SK-N-SH (cell line): ENCODE data around the gene BAZ1B. TPM values are rescaled to one million over a fixed set of nuclear protein-coding genes. Genes with fewer than 3 reads are reported as not detected.

Experiments used
- CTCF ChIA-PET: fragments of 300-600, 350-600 bp; formaldehyde crosslinking; extraction: SDS; loops from one replicate; lab custom pipeline; 2021; lab: Yijun Ruan, JAX
- POLR2A ChIA-PET: fragments of 350-600 bp; sonication (Branson Sonifier 250); formaldehyde crosslinking; extraction: SDS; loops from one replicate; lab custom pipeline; 2020; ENCODE audit warnings: antibody characterized with exemption, inconsistent platforms; lab: Yijun Ruan, JAX
- DNase-seq: peaks from one replicate; pipeline ENCODE4 v3.0.0; 2012
- H2AFZ ChIP-seq: fragments of 200-600 bp; sonication (generic); 2 replicates; pipeline ENCODE4 v1.8.1; 2016; ENCODE audit warnings: antibody characterized with exemption, mild to moderate bottlenecking, low read depth
- H3F3A ChIP-seq: fragments of 200-600 bp; sonication (generic); replicated peaks from 2 replicates; pipeline ENCODE3; 2016; ENCODE audit warnings: antibody characterized with exemption, mild to moderate bottlenecking; ENCODE audit not compliant: insufficient read depth
- H3K27ac ChIP-seq, 2 experiments: fragments of 200-500 bp in 1 of 2; fragments of 200-600 bp in 1 of 2; sonication (Bioruptor generic) in 1 of 2; sonication (generic), shearing (Covaris generic) in 1 of 2; 2 replicates each; pipeline versions ENCODE4 v1.5.1 to v1.6.1; 2014 to 2016; ENCODE audit warnings: low read depth in 2 of 2, inconsistent platforms in 1 of 2, low read length in 1 of 2, mild to moderate bottlenecking in 1 of 2, mixed read lengths in 1 of 2
- H3K27me3 ChIP-seq: fragments of 200-600 bp; sonication (generic), shearing (Covaris generic); 2 replicates; pipeline ENCODE4 v1.6.1; 2016; ENCODE audit warnings: mixed run types; ENCODE audit not compliant: insufficient read depth
- H3K36me3 ChIP-seq, 2 experiments: fragments of 200-500 bp in 1 of 2; fragments of 200-600 bp in 1 of 2; sonication (Bioruptor generic) in 1 of 2; sonication (generic) in 1 of 2; replicated peaks in 1 of 2; 2 replicates each; pipeline versions ENCODE3 to v1.5.1; 2014 to 2016; ENCODE audit warnings: low read length in 1 of 2, mild to moderate bottlenecking in 1 of 2; ENCODE audit not compliant: insufficient read depth in 2 of 2, control insufficient read depth in 1 of 2
- H3K4me1 ChIP-seq, 2 experiments: fragments of 200-500 bp in 1 of 2; fragments of 200-600 bp in 1 of 2; sonication (Bioruptor generic) in 1 of 2; sonication (generic), shearing (Covaris generic) in 1 of 2; 2 replicates each; pipeline versions ENCODE4 v1.5.1 to v1.6.1; 2014 to 2016; ENCODE audit warnings: low read depth in 1 of 2, low read length in 1 of 2, mixed run types in 1 of 2; ENCODE audit not compliant: insufficient read depth in 2 of 2, control insufficient read depth in 1 of 2
- H3K4me2 ChIP-seq: fragments of 200-600 bp; sonication (generic), shearing (Covaris generic); 2 replicates; pipeline ENCODE4 v1.6.1; 2017; ENCODE audit warnings: mixed run types
- H3K4me3 ChIP-seq, 2 experiments: fragments of 200-500 bp in 1 of 2; fragments of 200-600 bp in 1 of 2; sonication (Bioruptor generic) in 1 of 2; sonication (generic), shearing (Covaris generic) in 1 of 2; 2 replicates each; pipeline versions ENCODE4 v1.5.1 to v1.8.1; 2014 to 2016; ENCODE audit warnings: low read depth in 2 of 2, inconsistent platforms in 1 of 2, low read length in 1 of 2, mild to moderate bottlenecking in 1 of 2, mixed read lengths in 1 of 2, moderate library complexity in 1 of 2
- H3K79me2 ChIP-seq: fragments of 200-600 bp; sonication (generic); 2 replicates; pipeline ENCODE4 v1.8.1; 2017; ENCODE audit warnings: mild to moderate bottlenecking; ENCODE audit not compliant: insufficient read depth
- H3K9ac ChIP-seq: fragments of 200-600 bp; sonication (generic); 2 replicates; pipeline ENCODE4 v1.6.1; 2017; ENCODE audit warnings: mixed run types
- H3K9me2 ChIP-seq: fragments of 200-600 bp; sonication (generic); 2 replicates; pipeline ENCODE4 v1.6.1; 2017; ENCODE audit warnings: mixed run types
- H3K9me3 ChIP-seq: fragments of 200-600 bp; sonication (generic); 2 replicates; pipeline ENCODE4 v1.6.1; 2017; ENCODE audit warnings: mixed run types, mild to moderate bottlenecking, moderate library complexity
- H4K20me1 ChIP-seq: fragments of 200-600 bp; sonication (generic); 2 replicates; pipeline ENCODE4 v1.6.1; 2017; ENCODE audit warnings: mild to moderate bottlenecking, mixed run types; ENCODE audit not compliant: insufficient read depth
- FOXJ3 ChIP-seq: sonication (generic); formaldehyde crosslinking; IDR thresholded peaks from 2 replicates; pipeline ENCODE4 v1.5.1; 2020; ENCODE audit warnings: mild to moderate bottlenecking, missing genetic modification reagents
- FOXM1 ChIP-seq: IDR thresholded peaks from 2 replicates; pipeline ENCODE4 v1.4.0; 2012; ENCODE audit warnings: low read depth, mild to moderate bottlenecking
- MEF2A ChIP-seq: IDR thresholded peaks from 2 replicates; pipeline ENCODE4 v1.4.0; 2012; ENCODE audit warnings: low read depth, borderline replicate concordance
- MXI1 ChIP-seq: IDR thresholded peaks from 2 replicates; pipeline ENCODE4 v1.6.1; 2012; ENCODE audit warnings: mild to moderate bottlenecking, low read depth, low read length, improper control_type of control experiment
- RCOR1 ChIP-seq: fragments of 150-350 bp; IDR thresholded peaks from 2 replicates; pipeline ENCODE4 v1.6.1; 2017; ENCODE audit warnings: antibody characterized with exemption, low read length
- RXRA ChIP-seq: IDR thresholded peaks from 2 replicates; pipeline ENCODE4 v1.4.0; 2012; ENCODE audit warnings: low read depth, mild to moderate bottlenecking, borderline replicate concordance
- SIN3A ChIP-seq: IDR thresholded peaks from 2 replicates; pipeline ENCODE4 v1.6.1; 2012; ENCODE audit warnings: low read depth, mild to moderate bottlenecking, low read length, moderate library complexity, borderline replicate concordance
- SMC3 ChIP-seq: IDR thresholded peaks from 2 replicates; pipeline ENCODE4 v1.6.1; 2012; ENCODE audit warnings: low read depth, low read length, improper control_type of control experiment
- USF1 ChIP-seq: IDR thresholded peaks from 2 replicates; pipeline ENCODE4 v1.4.0; 2012; ENCODE audit warnings: low read depth, borderline replicate concordance
- YY1 ChIP-seq: IDR thresholded peaks from 2 replicates; pipeline ENCODE4 v1.4.0; 2012; ENCODE audit warnings: low read depth, mild to moderate bottlenecking
- WGBS: methylation state at CpG from one replicate; pipeline ENCODE4 v1.1.6; 2017; ENCODE audit warnings: low lambda C conversion rate; 5-methylcytosine and 5-hydroxymethylcytosine counted together
- polyA plus RNA-seq, 3 experiments: library from polyadenylated mRNA; depleted of rRNA; stranded (reverse); fragments of >200 nt; gene quantifications; 2 replicates each; pipeline ENCODE4 v1.2.3, GENCODE V29; 2012
- TF ChIP-seq, protein P1 (sequence below): IDR thresholded peaks from 2 replicates; pipeline ENCODE4; 2012

The BAZ1B gene
- polyA plus RNA-seq, 1 of the 3 experiments (the other 2 are of a cell fraction): 20.9 TPM

GRCh38 chr7:73533742-73534141 is 11.6 kb upstream of the BAZ1B start:
- WGBS: 90% methylated on average over 9 of the region's 9 CpGs
- POLR2A ChIA-PET: no interaction called here

DNA sequence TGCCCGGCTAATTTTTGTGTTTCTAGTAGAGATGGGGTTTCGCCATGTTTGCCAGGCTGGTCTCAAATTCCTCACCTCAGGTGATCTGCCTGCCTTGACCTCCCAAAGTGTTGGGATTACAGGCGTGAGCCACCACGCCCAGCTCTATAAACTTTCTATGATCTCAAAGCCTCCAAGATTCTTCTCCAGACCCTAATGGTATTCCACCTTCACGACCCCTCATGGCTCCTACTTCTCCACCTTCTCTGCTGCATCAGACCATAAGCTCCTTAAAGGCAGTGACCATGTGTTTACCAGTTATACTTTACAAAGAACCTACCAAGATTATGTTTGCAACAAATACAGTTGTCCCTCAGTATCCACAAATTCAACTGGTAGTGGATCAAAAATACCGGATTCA is 10.1 kb upstream of the BAZ1B start:
- Histone ChIP-seq H3K27me3 (no peaks in the 10 kb centered on the region), H3K4me2 (no peak overlapping the region), H3K27ac (no peak overlapping the region), H3K36me3 (peaks cover 9 to 16% of the 10 kb centered on the region in 2 experiments), H3K79me2 (peaks cover 5% of the 10 kb centered on the region; the same call in 1 of the 2 replicates), H3F3A (peaks cover 13% of the 10 kb centered on the region), H3K9me2 (no peaks in the 10 kb centered on the region), H2AFZ (no peak overlapping the region), H3K9ac (no peak overlapping the region), H3K9me3 (no peaks in the 10 kb centered on the region), H3K4me3 (no peak overlapping the region), H4K20me1 (no peaks in the 10 kb centered on the region), H3K4me1 (peaks cover 0 to 7% of the 10 kb centered on the region in 2 experiments; a peak in 1 of 4 replicates)
- DNase-seq: no peak
- POLR2A ChIA-PET: interaction anchor here (0.6 to 2.6 kb wide), 2 partner anchors 10 to 11 kb away, joined by 3 to 13 read pairs; partner anchors contain the start of gene BAZ1B
- CTCF ChIA-PET: interaction anchor here (1.2 to 1.4 kb wide), 2 partner anchors 12 to 207 kb away, joined by 3 to 4 read pairs; partner anchors contain the start of gene ABHD11
- TF ChIP-seq SMC3 (no peak), MEF2A (no peak)
- WGBS: 97% methylated on average over 6 of the region's 6 CpGs

More at GRCh38 chr7:73533742-73534141, 11.6 kb upstream of the BAZ1B start:
- Histone ChIP-seq H3K9me3 (no peaks in the 10 kb centered on the region), H3K9me2 (no peaks in the 10 kb centered on the region), H4K20me1 (no peaks in the 10 kb centered on the region), H3K4me3 (no peak overlapping the region), H3K9ac (no peak overlapping the region), H3F3A (no peaks in the 10 kb centered on the region), H3K36me3 (peaks cover 21 to 29% of the 10 kb centered on the region in 2 experiments), H3K79me2 (peaks cover 12% of the 10 kb centered on the region; the same call in 1 of the 2 replicates), H3K27ac (no peak overlapping the region), H3K4me2 (no peak overlapping the region), H2AFZ (no peak overlapping the region), H3K27me3 (no peaks in the 10 kb centered on the region), H3K4me1 (no peaks in the 10 kb centered on the region)
- TF ChIP-seq RCOR1 (no peak), USF1 (no peak), MEF2A (no peak), MXI1 (no peak), RXRA (no peak), FOXJ3 (no peak), FOXM1 (no peak)
- TF ChIP-seq, protein P1, sequence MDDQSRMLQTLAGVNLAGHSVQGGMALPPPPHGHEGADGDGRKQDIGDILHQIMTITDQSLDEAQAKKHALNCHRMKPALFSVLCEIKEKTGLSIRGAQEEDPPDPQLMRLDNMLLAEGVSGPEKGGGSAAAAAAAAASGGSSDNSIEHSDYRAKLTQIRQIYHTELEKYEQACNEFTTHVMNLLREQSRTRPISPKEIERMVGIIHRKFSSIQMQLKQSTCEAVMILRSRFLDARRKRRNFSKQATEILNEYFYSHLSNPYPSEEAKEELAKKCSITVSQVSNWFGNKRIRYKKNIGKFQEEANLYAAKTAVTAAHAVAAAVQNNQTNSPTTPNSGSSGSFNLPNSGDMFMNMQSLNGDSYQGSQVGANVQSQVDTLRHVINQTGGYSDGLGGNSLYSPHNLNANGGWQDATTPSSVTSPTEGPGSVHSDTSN: no peak
- DNase-seq: no peak
- CTCF ChIA-PET: no interaction called here

DNA sequence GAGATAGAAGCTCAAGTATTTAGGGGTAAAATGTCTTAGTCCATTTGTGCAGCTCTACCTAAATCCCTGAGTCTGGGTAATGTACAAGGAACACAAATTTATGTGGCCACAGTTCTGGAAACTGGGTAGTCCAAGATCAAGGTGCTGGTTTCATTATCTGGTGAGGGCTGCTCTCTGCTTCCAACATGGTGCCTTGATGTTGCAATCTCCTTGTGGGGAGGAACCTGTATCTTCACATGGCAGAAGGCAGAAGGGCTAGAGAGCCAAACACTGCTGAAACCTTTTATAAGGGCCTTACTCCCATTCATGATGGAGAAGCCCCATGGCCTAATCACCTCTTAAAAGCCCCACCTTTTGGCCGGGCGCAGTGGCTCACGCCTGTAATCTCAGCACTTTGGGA is 8.7 kb upstream of the BAZ1B start:
- no peaks in the 10 kb centered on the region for H3K9me2 ChIP-seq
- WGBS: 100% methylated on average over 3 of the region's 3 CpGs
- TF ChIP-seq YY1 (no peak), SIN3A (no peak)
- TF ChIP-seq, protein P1: no peak
- ChIA-PET POLR2A (interaction anchor here (2.6 kb wide), 1 partner anchor 8 kb away, joined by 13 read pairs; the partner anchor contains the start of gene BAZ1B), CTCF (no interaction called here)
- no peak overlapping the region for H3K4me3 ChIP-seq
- H3F3A ChIP-seq: peaks cover 17% of the 10 kb centered on the region
- no peak overlapping the region for H3K9ac ChIP-seq
- DNase-seq: no peak
- H3K4me2 ChIP-seq: no peak overlapping the region
- no peak overlapping the region for H2AFZ ChIP-seq
- no peak overlapping the region for H3K27ac ChIP-seq
- no peaks in the 10 kb centered on the region for H4K20me1 ChIP-seq
- no peaks in the 10 kb centered on the region for H3K79me2 ChIP-seq
- H3K9me3 ChIP-seq: no peaks in the 10 kb centered on the region
- no peaks in the 10 kb centered on the region for H3K27me3 ChIP-seq
- peaks cover 0 to 9% of the 10 kb centered on the region in 2 experiments for H3K36me3 ChIP-seq
- peaks cover 2 to 7% of the 10 kb centered on the region in 2 experiments; a peak in 2 of 4 replicates for H3K4me1 ChIP-seq
